NB4 (cell line): ENCODE results near the gene MED13L.

Experiments
- POLR2A ChIP-seq: IDR thresholded peaks from 2 replicates; pipeline ENCODE4 v1.6.1; 2011; ENCODE audit warnings: mild to moderate bottlenecking; ENCODE audit not compliant: insufficient read length; ENCODE audit errors: extremely low read depth
- TF ChIP-seq, protein P1 (sequence below): IDR thresholded peaks from one replicate; pipeline ENCODE4 v1.5.1; 2012; ENCODE audit warnings: low read depth, low read length

DNA sequence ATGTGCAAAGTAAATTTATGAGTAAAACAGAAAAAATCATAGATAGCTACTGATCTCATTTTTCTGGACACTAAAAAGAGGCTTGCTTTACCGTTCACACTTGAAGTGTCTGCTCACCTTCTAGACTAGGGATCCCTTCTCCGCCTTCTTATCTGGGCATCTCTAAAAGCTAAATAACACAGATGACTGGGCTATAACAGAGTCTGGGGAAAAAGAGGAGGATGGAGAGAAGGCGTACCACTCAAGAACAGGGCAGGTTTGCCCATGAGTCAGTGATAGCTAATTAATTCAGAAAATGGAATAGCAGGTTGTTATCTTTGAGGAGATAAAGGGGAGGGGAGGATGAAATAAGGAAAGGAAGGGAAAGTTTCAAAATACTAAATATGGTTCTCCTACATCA, 185.3 kb downstream of the MED13L start:
- TF ChIP-seq, protein P1, sequence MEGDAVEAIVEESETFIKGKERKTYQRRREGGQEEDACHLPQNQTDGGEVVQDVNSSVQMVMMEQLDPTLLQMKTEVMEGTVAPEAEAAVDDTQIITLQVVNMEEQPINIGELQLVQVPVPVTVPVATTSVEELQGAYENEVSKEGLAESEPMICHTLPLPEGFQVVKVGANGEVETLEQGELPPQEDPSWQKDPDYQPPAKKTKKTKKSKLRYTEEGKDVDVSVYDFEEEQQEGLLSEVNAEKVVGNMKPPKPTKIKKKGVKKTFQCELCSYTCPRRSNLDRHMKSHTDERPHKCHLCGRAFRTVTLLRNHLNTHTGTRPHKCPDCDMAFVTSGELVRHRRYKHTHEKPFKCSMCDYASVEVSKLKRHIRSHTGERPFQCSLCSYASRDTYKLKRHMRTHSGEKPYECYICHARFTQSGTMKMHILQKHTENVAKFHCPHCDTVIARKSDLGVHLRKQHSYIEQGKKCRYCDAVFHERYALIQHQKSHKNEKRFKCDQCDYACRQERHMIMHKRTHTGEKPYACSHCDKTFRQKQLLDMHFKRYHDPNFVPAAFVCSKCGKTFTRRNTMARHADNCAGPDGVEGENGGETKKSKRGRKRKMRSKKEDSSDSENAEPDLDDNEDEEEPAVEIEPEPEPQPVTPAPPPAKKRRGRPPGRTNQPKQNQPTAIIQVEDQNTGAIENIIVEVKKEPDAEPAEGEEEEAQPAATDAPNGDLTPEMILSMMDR: no peak
- no peak for TF ChIP-seq POLR2A
